Esophagus mucosa (tissue), 1 donor: ENCODE results near the gene SPIN2B. TPM values are rescaled to one million over a fixed set of nuclear protein-coding genes. Genes with fewer than 3 reads are reported as not detected.

ENCODE experiments used
- ATAC-seq: fragments of 200-7000 bp; cut with Tn5 transposase; one replicate; pipeline ENCODE4 v1.9.1; 2020
- total RNA-seq: library from RNA; stranded (reverse); gene quantifications from one replicate; pipeline ENCODE4 v1.2.4, GENCODE V29; 2023
- donor health status: DM: yes; HTN: yes; CAD: no.

SPIN2B gene
- total RNA-seq, 1 donor from 2014 or later = 4.0 TPM

- no peak for ATAC-seq
Observed at GRCh38 chrX:57070185-57070984, 51.0 kb downstream of the SPIN2B start.

Other genes with a start within 250 kb of the SPIN2B start
- 6.3 TPM for gene SPIN3, start 126.0 kb downstream of the SPIN2B start, total RNA-seq
- not detected for gene SPIN2A, start 15.8 kb upstream of the SPIN2B start, total RNA-seq
- gene FAAH2, start 165.2 kb upstream of the SPIN2B start, total RNA-seq = 4.8 TPM